Measurements from ENCODE around the gene RAD51AP2. TPM values are rescaled to one million over a fixed set of nuclear protein-coding genes. Genes with fewer than 3 reads are reported as not detected.

RAD51AP2 gene
- total RNA-seq, 1 donor from 2014 or later, result 0.23 TPM

- Mint-ChIP-seq H3K36me3 (ENCODE audit: low read depth) (no peaks in the 10 kb centered on the region), H3K27me3 (ENCODE audit: low read depth) (peaks cover 75% of the 10 kb centered on the region), H3K27ac (ENCODE audit: unreplicated experiment) (no peak overlapping the region), H3K9me3 (no peaks in the 10 kb centered on the region), H3K4me1 (peaks cover 21% of the 10 kb centered on the region), H3K4me3 (peak overlapping the region; percentile 5)
- TF ChIP-seq, protein P1, sequence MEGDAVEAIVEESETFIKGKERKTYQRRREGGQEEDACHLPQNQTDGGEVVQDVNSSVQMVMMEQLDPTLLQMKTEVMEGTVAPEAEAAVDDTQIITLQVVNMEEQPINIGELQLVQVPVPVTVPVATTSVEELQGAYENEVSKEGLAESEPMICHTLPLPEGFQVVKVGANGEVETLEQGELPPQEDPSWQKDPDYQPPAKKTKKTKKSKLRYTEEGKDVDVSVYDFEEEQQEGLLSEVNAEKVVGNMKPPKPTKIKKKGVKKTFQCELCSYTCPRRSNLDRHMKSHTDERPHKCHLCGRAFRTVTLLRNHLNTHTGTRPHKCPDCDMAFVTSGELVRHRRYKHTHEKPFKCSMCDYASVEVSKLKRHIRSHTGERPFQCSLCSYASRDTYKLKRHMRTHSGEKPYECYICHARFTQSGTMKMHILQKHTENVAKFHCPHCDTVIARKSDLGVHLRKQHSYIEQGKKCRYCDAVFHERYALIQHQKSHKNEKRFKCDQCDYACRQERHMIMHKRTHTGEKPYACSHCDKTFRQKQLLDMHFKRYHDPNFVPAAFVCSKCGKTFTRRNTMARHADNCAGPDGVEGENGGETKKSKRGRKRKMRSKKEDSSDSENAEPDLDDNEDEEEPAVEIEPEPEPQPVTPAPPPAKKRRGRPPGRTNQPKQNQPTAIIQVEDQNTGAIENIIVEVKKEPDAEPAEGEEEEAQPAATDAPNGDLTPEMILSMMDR (conservative IDR thresholded peaks at IDR 0.05), result no peak
- DNase-seq (ENCODE audit: low read depth, low spot score), result no peak
These were observed 25.6 kb upstream of the RAD51AP2 start for GRCh38 chr2:17543848-17544247.

DNA sequence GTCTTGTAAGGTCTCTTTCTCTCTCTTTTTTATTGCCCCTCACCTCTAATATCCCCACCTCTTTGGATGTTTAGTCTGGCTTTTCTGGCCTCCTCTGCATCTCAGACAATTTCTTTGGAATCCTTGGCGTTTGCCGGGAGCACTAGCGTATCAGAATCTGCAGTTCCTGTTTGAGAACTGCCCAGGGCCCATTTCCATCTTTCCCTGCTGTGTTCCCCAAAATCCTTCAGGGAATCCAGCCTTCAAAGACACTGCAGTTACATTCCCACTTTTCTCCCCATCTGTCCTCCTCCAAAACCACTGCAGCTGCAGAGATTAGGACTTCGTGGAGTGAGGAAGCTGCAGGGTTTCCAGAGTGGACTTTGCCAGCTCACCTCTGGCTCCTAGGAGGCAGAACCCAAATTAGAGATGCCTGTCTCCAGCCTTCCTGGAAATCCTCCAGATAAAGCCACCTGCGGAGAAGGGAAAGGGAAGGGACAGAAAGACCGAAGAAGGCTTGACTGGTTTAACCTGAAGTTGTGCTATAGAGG lies 25.0 kb upstream of the RAD51AP2 start:
- no peaks in the 10 kb centered on the region for H3K9me3 Mint-ChIP-seq
- no peak overlapping the region for H3K27ac Mint-ChIP-seq (ENCODE audit: unreplicated experiment)
- H3K4me1 Mint-ChIP-seq, result peaks cover 21% of the 10 kb centered on the region
- peaks cover 76% of the 10 kb centered on the region for H3K27me3 Mint-ChIP-seq (ENCODE audit: low read depth)
- DNase-seq (ENCODE audit: low read depth, low spot score), result no peak
- no peaks in the 10 kb centered on the region for H3K36me3 Mint-ChIP-seq (ENCODE audit: low read depth)
- peak overlapping the region; percentile 58 for H3K4me3 Mint-ChIP-seq
- TF ChIP-seq, protein P1 (conservative IDR thresholded peaks at IDR 0.05), result no peak

- Mint-ChIP-seq H3K27ac (ENCODE audit: unreplicated experiment) (no peak overlapping the region), H3K27me3 (ENCODE audit: low read depth) (peaks cover 77% of the 10 kb centered on the region)
These were observed 24.2 kb upstream of the RAD51AP2 start for GRCh38 chr2:17542471-17542870.

GRCh38 chr2:17541531-17541950 lies 23.3 kb upstream of the RAD51AP2 start:
- no peaks in the 10 kb centered on the region for H3K36me3 Mint-ChIP-seq (ENCODE audit: low read depth)
- H3K4me1 Mint-ChIP-seq, result peaks cover 21% of the 10 kb centered on the region
- H3K27ac Mint-ChIP-seq (ENCODE audit: unreplicated experiment), result no peak overlapping the region
- TF ChIP-seq, protein P1 (conservative IDR thresholded peaks at IDR 0.05), result no peak
- peak overlapping the region; percentile 90 for H3K4me3 Mint-ChIP-seq
- peaks cover 81% of the 10 kb centered on the region for H3K27me3 Mint-ChIP-seq (ENCODE audit: low read depth)
- no peaks in the 10 kb centered on the region for H3K9me3 Mint-ChIP-seq
- no peak for DNase-seq (ENCODE audit: low read depth, low spot score)

More at GRCh38 chr2:17542471-17542870, 24.2 kb upstream of the RAD51AP2 start:
- Mint-ChIP-seq H3K4me1 (peaks cover 21% of the 10 kb centered on the region), H3K9me3 (no peaks in the 10 kb centered on the region), H3K36me3 (ENCODE audit: low read depth) (no peaks in the 10 kb centered on the region), H3K4me3 (no peak overlapping the region)
- TF ChIP-seq, protein P1 (conservative IDR thresholded peaks at IDR 0.05), result no peak
- no peak for DNase-seq (ENCODE audit: low read depth, low spot score)

DNA sequence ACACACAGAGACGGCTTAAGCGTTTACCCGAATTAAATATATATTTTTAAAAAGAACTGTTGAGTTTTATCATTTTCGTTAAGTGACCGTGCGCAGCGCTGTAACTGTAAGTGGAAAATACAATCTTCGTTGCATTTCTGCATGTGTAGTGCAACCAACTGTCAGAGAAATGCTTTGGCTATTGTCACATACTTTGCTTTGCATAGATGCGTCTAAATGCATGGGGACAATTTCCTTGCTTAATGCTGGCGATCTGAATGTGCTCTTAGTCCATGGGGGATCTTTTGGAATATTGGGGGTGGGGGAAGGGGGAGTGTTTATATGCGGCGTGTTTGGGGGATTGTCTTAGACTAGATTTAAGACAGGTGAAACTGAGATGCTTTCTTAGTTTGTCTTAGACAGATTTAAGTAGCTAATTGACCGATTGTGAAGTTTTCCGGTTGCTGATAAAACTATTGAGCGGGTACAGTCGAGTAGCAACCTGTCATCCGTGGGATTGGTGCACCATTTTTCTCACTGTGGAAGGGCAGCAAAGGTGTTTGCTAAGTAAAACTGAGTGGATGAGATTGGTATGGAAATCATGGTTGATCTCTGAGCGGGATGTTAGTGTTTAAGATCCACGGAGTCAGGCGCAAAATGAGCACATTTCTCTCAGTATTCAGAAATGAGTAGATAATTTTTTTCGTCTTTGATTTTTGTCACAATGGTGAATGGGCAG lies 22.7 kb upstream of the RAD51AP2 start:
- peaks cover 21% of the 10 kb centered on the region for H3K4me1 Mint-ChIP-seq

More for the DNA sequence above, 22.7 kb upstream of the RAD51AP2 start:
- Mint-ChIP-seq H3K27me3 (ENCODE audit: low read depth) (peaks cover 87% of the 10 kb centered on the region), H3K27ac (ENCODE audit: unreplicated experiment) (no peak overlapping the region), H3K36me3 (ENCODE audit: low read depth) (no peaks in the 10 kb centered on the region), H3K4me3 (peak overlapping the region; percentile 90), H3K9me3 (no peaks in the 10 kb centered on the region)
- DNase-seq (ENCODE audit: low read depth, low spot score), result no peak
- TF ChIP-seq, protein P1 (conservative IDR thresholded peaks at IDR 0.05), result no peak
